Measurements from ENCODE around the gene ADAM8. TPM values are rescaled to one million over a fixed set of nuclear protein-coding genes. Genes with fewer than 3 reads are reported as not detected.

Gene ADAM8
- total RNA-seq, 2 donors from 2014 or later = 7.0 to 9.0 TPM

GRCh38 chr10:133257489-133258065, 19.1 kb downstream of the ADAM8 start:
- DNase-seq (ENCODE audit: low spot score) = peak; percentile 92
- intact Hi-C loops (cut with DNase I) = loop anchor here in 1 of 2 donors (10.0 kb wide), 1 partner anchor 1843 kb away; no protein-coding TSS in a partner anchor

DNA sequence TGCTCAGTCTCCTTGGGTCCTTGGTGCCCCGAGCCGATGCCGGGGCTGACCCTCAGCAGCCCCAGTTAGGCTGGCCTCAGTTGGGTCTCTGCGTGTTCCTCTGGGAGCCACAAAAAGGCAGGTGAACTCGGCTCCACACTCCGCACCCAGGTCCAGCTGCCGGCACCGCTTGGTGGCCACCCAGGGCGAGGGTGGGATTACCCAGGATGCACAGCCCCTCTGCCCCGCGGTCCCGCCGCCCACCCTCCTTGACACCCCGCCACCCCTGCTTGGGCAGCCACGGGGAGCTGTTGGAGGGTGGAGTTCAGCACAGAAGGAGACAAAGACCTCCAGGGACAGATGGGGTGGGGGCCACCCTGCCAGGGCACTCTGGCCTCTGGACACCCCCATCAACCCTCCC, 21.3 kb downstream of the ADAM8 start:
- intact Hi-C loops (cut with DNase I) = loop anchor here in 1 of 2 donors (2.0 to 10.0 kb wide), 2 partner anchors 995 to 1841 kb away; no protein-coding TSS in a partner anchor

DNA sequence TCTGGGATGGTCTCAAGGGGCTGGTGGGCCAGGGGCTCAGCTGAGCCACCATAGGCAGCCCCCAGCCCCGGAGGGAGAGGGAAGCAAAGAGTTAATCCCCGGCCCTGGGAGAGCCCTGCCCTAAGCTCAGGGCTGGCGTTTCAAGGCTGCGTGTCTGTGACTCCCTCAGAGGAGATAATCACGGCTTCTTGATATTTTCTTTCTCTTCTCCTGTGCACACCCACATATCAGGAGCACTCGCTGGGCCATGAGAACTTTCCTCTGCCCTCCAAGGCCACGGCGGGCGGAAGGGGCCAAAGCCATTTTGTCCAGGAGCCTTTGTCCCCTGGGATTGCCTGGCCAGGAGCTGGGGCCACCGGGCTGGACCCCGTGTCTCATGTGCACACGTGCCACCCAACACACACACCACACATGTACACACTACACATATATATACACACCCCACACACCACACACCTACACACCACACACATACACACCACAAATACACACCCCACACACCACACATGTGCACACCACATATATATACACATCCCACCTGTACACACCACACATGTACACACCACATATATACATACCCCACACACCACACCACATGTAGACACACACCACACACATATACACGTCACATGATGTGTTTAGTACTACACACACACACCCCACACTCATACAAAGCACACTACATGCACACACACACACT, 22.1 kb downstream of the ADAM8 start:
- DNase-seq (ENCODE audit: low spot score) = no peak
- intact Hi-C loops (cut with DNase I) = loop anchor here in 1 of 2 donors (2.0 to 10.0 kb wide), 3 partner anchors 387 to 1840 kb away; no protein-coding TSS in a partner anchor

More for the DNA sequence above, 21.3 kb downstream of the ADAM8 start:
- DNase-seq (ENCODE audit: low spot score) = no peak

GRCh38 chr10:133253361-133253955, 23.2 kb downstream of the ADAM8 start:
- intact Hi-C loops (cut with DNase I) = loop anchor here in 1 of 2 donors (5.0 to 10.0 kb wide), 2 partner anchors 386 to 1839 kb away; no protein-coding TSS in a partner anchor
- no peak for DNase-seq (ENCODE audit: low spot score)

GRCh38 chr10:133252223-133252552, 24.5 kb downstream of the ADAM8 start:
- intact Hi-C loops (cut with DNase I) = loop anchor here in 1 of 2 donors (5.0 to 10.0 kb wide), 2 partner anchors 385 to 1837 kb away; no protein-coding TSS in a partner anchor
- no peak for DNase-seq (ENCODE audit: low spot score)

- no peak for DNase-seq (ENCODE audit: low spot score)
- intact Hi-C loops (cut with DNase I) = loop anchor here in 1 of 2 donors (5.0 to 10.0 kb wide), 2 partner anchors 384 to 1837 kb away; no protein-coding TSS in a partner anchor
Measured at GRCh38 chr10:133251388-133252222, 25.1 kb downstream of the ADAM8 start.

GRCh38 chr10:133249975-133250754, 26.5 kb downstream of the ADAM8 start:
- DNase-seq (ENCODE audit: low spot score) = no peak
- intact Hi-C loops (cut with DNase I) = loop anchor here in 1 of 2 donors (5.0 to 10.0 kb wide), 2 partner anchors 383 to 1835 kb away; no protein-coding TSS in a partner anchor

GRCh38 chr10:133249094-133249780, 27.4 kb downstream of the ADAM8 start:
- DNase-seq (ENCODE audit: low spot score) = no peak
- intact Hi-C loops (cut with DNase I) = no loop called here

GRCh38 chr10:133248334-133248715, 28.3 kb downstream of the ADAM8 start:
- intact Hi-C loops (cut with DNase I) = no loop called here
- DNase-seq (ENCODE audit: low spot score) = no peak

GRCh38 chr10:133247681-133248333, 28.9 kb downstream of the ADAM8 start:
- intact Hi-C loops (cut with DNase I) = no loop called here
- DNase-seq (ENCODE audit: low spot score) = no peak

- DNase-seq (ENCODE audit: low spot score) = no peak
- intact Hi-C loops (cut with DNase I) = no loop called here
Measured at GRCh38 chr10:133246236-133246626, 30.4 kb downstream of the ADAM8 start.

GRCh38 chr10:133245439-133246235, 31.0 kb downstream of the ADAM8 start:
- no peak for DNase-seq (ENCODE audit: low spot score)
- intact Hi-C loops (cut with DNase I) = no loop called here

GRCh38 chr10:133243593-133243992, 33.1 kb downstream of the ADAM8 start:
- intact Hi-C loops (cut with DNase I) = no loop called here
- DNase-seq (ENCODE audit: low spot score) = no peak

GRCh38 chr10:133242611-133243356, 33.9 kb downstream of the ADAM8 start:
- no peak for DNase-seq (ENCODE audit: low spot score)
- intact Hi-C loops (cut with DNase I) = no loop called here

DNA sequence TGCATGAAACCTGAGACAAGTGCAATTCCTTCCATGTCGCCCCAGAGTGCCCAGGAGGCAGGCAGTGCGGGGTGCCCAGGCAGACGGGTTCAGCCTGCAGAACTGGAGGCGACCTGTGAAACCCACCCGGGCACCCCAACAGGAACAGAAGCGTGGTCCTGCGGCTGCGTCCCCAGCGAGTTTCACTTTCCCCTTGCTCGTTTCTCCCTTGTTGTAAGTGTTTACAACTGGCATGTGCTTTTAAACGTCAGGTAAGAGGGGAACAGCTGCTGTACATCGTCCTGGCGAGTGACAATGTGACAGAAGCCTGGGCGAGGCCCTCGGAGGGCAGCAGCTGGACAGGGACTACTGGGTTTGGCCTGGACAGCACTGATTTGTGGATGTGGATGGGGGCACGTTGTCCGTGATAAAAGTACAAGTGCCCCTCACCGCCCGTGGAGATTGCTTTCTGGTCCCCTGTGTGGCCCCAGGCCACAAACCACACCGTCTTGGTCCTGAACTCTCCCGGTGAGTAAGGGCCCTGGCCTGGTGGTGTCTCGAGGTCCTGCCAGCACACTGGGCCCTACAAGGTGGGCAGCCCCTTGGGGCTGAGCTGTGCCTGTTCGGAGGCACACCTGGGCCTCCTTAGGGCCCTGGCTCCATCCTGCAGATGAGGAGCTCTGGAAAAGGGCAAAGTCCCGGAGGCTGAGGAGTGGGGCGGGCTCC, 35.0 kb downstream of the ADAM8 start:
- DNase-seq (ENCODE audit: low spot score) = no peak
- intact Hi-C loops (cut with DNase I) = no loop called here

DNA sequence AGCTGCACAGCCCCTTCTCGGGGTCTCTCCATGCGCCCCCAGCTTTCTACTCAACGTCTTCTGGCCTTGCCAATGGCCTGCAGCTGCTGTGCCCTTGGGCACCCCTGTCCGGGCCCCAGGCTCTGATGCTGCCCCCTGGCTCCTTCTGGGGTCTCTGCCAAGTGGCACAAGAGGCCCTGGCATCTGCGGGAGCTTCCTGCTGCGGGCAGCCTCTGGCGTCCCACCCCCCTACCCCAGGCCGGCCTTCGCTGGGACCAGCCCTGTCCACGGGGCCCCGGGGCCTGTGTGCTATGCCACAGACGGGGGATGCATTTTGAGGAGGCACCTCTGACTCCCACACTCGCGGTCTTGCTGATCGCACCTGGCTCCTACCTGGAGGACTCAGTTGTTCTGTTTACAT, 36.7 kb downstream of the ADAM8 start:
- DNase-seq (ENCODE audit: low spot score) = no peak
- intact Hi-C loops (cut with DNase I) = no loop called here

Measured in posterior vena cava (tissue), 2 donors.